Activated effector memory CD4-positive, alpha-beta T cell treated with anti-CD3 and anti-CD28 coated beads, Interleukin-2, amount 50 U/mL, for 16 hours (primary cell): ENCODE measurements around the gene GRIP2.

ENCODE experiments used
- DNase-seq: peaks from one replicate; pipeline ENCODE4 v3.0.0-alpha.2; 2020

Gene GRIP2

DNA sequence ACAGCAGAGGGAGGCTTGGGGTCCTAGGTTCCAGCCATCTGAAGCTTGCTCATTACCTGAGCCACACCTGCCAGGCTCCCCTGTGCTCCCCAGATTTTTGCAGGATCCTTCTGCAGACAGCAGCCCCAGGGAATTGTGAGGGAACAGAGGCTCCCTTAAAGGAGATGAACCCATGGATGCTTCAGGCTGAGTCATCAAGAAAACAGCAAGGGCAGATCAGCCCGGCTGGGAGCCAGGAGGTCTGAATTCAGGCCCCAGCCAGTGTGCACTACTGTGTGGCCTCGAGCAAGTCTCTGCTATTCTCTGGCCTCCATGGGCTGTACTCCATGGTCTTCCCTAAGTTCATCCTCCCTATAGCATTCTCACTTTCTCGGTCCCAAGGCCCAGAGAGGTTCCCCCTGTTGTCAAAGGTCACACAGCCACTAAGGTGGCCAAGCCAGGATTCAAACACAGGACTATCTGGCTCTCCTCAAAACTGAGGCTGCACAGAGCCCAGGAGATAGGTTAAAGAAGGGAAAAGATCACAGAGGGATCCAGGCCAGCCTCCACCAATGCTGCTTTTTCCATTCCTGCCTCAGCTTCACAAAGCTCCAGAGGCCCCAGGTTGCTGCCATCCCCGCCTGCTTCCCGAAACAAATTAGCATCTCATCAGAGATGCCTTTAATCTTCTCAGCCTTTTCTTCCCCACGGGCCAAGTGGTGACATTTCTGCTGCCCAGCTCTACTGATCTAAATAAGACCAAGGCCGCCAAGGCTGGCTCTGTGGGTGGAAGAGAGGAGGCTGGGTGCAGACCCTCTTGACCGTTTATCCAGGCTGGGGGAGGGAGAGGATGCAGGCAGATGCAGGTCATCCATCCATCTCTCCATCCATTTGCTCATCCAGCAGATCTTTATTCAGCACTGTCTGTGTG lies 21.2 kb upstream of the GRIP2 start:
- no peak for DNase-seq

DNA sequence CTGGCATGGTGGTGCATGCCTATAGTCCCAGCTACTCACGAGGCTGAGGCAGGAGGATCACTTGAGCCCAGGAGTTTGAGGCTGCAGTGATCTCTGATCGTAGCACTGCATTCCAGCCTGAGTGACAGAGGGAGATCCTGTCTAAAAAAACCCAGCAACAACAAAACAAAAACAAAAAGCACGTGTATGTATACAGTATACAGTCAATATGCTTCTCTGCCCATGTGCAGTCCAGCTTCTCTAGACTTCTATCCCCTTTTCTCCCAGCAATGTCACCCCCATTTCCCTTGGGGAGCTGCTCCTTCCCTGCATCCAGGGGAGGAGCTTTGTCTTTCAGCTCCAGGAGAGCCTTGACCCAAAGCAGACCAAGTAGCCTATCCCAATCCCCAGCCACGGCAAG lies 20.0 kb upstream of the GRIP2 start:
- DNase-seq: no peak

GRCh38 chr3:14558029-14558428 lies 17.9 kb upstream of the GRIP2 start:
- no peak for DNase-seq

DNA sequence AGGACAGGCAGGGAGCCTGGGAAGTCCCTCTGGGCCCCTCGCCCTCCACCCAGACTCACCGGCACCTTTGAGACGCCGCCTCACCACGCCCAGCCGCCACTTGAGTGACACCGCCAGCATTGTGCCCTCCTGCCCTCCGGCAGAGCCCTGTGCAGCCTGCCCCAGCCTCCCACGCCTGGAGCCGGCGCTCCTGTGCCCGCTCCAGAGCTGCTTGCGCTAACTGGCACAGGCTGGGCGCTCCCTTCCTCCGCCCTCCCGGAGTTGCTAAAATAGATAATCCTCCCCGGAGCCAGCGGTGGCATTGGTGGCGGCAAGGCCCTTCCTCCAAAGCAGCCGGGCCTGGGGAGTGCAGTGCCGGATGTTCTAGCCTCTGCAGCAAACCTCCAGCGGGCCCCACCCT lies 15.7 kb upstream of the GRIP2 start:
- DNase-seq: no peak

GRCh38 chr3:14554715-14555114 lies 14.6 kb upstream of the GRIP2 start:
- DNase-seq: no peak

GRCh38 chr3:14553871-14554270 lies 13.7 kb upstream of the GRIP2 start:
- DNase-seq: no peak

GRCh38 chr3:14552717-14553116 lies 12.6 kb upstream of the GRIP2 start:
- no peak for DNase-seq

- DNase-seq: no peak
Measured at GRCh38 chr3:14552041-14552648, 12.0 kb upstream of the GRIP2 start.

- no peak for DNase-seq
Measured at GRCh38 chr3:14550651-14551611, 10.8 kb upstream of the GRIP2 start.

GRCh38 chr3:14550181-14550580 lies 10.0 kb upstream of the GRIP2 start:
- DNase-seq: no peak

DNA sequence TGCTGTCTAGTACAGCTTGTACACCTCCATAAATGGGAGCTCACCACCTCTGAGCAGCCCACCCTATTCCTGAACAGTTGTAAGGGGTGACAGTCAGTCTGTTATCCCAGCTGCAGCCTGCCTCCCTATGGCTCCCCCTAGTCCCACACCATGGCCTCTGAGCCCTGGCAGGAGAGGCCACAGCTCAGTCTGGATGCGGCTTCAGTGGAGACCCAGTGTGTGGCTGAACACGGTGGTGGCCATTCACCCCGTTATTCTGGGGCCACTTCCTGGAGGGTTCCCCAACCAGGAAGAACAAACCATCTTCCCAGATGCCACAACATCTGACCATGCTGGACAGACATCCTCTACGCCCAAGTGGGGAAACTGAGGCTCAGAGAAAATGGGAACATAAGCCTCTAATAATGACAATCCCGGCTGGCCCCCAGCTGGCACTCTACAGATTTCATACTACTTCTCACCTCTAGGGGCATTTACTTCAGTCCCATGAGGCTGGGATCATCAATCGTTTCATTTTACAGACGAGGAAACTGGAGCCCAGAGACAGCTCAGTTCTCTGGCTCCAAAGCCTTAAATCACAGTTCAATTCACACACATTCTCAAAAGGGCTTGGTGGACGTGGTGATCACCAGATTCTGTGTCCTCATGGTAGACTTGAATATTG lies 9.2 kb upstream of the GRIP2 start:
- DNase-seq: no peak

DNA sequence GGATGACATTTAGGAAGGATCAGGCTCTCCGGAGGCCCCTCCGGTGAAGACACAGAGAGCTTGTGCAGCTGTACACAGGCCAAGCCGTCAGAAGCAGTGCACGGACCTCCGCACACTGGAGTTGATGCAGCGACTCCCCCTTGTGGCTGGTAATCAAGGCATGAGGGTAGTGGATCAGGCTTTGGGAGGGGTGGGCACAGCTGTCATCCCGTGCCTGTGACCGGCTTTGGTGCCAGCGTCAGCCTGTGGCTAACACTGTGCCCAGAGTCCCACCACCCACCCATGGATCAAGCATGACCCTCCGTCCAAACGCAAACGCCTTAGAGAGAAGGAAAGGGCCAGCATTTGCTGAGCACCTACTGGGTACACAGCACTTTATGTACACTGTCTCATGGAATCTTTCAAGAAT lies 8.2 kb upstream of the GRIP2 start:
- DNase-seq: peak; percentile 71

DNA sequence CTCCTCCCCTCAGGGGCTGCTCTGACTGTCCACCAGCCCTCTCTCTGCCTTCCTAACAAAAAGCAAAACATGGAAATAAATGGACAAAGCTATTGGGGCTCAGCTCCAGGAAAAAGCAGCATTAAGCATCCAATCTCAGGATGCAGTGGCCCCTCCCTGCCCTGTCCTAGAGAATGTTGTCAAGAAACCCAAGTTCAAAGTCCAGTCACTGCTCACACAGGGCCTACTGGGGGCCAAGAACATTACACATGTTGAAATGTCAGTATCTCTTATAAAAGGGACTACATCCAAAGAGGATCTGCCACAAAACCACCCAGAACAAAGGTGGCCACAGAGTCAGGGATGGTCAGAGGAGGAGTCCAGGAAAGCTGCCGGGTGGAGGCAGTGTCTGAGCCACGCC lies 7.6 kb upstream of the GRIP2 start:
- no peak for DNase-seq

- DNase-seq: no peak
Measured at GRCh38 chr3:14546041-14546440, 5.9 kb upstream of the GRIP2 start.

- no peak for DNase-seq
Measured at GRCh38 chr3:14545251-14545635, 5.1 kb upstream of the GRIP2 start.

DNA sequence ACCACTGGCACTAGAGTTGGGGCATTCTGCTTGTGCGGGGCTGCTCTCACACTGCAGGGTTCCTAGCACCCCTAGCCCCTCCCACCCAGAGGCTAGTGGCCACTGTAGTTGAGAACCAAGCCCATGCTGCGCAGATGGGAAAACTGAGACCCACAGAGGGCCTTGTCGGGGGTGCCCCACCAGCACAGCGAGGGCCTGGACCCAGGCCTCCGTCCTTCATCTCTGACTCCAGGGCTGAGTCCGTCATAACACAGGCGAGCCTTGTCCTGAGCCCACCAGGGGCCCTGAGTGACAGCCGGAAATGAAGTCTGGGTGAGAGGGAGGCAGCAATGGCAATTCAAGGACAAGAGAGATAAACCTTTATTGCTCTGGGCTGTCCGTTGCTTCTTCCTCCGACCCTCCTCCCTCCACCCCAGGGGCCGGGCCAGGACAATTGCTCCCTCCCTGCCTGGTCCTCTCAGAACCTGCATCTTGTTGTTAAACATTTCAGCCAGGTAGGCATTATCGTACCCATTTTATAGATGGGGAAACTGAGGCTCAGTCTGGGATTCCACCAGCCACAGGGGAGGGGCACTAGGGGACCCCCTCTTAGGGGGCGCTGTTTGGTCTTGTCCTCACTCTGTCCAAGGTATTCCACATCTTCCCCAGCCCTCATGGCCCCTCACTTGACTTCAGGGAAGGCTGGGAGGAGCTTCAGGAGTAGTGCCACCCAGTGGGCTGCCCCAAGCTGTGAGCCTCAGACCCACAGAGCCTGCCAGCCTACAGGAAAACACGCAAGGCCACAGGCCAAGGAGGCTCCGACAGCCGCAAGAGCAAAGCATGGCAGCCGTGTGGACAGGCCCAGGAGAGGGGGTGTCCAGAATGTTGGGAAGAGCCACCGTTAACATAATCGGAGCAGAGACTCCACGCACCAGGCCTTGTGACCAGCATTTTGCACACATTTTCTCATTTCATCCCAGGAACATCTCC lies 4.4 kb upstream of the GRIP2 start:
- DNase-seq: no peak

DNA sequence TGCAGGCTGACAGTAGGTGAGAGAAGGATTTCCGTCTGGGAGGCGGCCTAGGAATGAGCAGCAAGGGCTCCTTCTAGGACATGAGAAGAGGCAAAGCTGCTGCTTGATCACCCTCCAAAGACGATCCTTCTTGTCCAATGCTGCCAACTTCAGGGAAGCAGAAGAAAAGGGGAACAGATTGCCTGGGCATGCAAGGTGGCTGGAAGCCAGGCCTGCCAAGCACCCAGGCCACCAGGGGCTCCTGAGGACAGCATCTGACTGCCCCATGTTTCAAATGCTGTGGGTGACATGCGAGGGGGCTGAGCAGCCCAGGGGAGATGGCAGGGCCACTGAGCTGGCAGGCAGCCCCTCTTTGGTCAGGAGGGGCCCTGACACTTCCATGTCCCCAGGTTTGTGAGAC lies 3.3 kb upstream of the GRIP2 start:
- DNase-seq: no peak

- no peak for DNase-seq
Measured at GRCh38 chr3:14542656-14543055, 2.5 kb upstream of the GRIP2 start.

DNA sequence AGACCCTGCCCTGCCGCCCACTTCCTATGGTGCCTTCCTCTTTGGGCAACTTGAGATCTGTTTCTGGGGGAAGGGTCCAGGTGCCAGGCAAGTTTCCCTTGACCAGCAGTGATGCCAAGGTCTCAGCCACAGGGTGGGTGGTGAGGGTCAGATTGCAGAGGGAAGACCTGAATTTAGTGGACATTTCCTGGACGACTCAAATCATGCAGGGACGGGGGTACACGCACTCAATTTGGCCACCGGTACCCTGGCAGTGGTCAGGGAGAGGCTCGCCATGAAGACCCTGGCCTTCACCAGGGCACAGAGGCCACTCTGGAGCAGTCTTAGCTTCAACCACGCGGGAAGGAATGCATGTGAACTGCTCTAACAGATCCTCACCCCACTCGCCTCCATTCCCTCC lies 1.5 kb upstream of the GRIP2 start:
- DNase-seq: no peak

DNA sequence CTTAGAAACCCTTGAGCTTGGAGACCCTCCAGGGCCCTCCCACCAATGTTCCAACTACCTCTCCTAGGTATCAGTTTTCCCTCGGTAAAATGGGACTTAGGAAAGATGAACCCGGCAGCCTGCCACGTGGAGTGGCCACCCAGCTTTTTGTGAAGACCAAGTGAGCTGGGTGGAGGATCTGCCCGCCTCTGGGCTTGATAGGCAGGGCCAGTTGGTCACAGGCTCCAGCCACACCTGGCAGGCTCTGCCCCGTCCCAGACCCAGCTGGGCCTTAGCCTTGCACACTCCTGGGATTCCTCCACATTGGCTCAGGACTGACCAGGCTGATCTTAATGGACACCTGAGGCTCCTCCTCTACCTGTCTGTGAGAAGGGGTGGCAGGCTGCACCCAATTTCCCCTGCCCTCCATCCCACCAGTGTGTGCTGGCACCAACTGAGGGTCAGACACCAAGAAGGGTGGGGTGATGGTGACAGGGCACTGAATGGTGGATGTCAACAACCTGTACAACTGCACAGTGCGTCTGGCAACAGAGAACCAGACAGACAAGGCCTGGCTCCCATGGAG lies 761 bp upstream of the GRIP2 start:
- no peak for DNase-seq

GRCh38 chr3:14539384-14539741 lies 779 bp downstream of the GRIP2 start:
- no peak for DNase-seq
